ENCODE data around the gene MYG1.
"Not testable (repeated sequence)": the region's sequence is repeated elsewhere in the genome, so short reads cannot be mapped to it uniquely, and the experiment has no call there.

MYG1 gene

DNA sequence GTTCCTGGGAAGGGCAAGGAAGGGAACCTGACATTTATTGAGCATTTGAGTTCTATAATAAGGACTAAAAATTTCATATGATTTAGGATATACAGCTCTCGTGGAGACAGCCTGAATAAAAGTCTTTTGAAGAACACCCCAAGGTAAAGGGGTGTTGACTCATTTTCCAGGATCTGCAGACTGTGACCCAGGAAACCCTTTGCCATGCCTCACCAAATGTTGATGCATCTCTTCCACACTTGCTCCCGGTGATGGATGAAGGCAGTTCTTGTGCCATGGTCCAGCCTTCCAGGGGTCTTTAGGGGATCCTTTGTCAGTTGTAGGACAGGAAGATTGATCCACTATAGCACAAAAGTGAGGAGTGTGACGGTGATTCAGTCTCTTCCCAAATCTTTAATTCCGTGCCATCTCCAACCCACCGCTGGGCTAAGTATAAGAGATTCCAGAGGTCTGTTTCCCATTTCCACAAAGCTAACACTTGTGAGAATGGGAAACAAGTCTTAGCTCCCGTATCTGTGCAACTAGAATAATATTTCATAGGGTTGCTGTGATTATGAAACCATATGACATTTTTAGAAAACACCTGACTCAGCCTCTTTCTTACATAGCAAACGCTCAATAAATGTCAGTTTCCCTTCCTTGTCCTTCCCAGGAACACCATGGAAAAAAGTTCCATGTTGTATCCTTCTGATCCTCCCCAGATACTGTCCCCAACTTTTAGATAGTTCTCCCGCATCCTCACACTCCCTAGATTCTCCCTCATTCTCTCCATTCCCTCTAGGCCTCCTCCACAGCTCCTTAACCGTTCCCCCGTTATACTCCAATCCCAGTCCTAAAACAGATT is 21.1 kb downstream of the MYG1 start:
- no peak for DNase-seq
- in situ Hi-C loops (cut with MboI; ENCODE audit: low pct_unique_long_range_greater_than_20kb, low sequenced_read_pairs): no loop called here

DNA sequence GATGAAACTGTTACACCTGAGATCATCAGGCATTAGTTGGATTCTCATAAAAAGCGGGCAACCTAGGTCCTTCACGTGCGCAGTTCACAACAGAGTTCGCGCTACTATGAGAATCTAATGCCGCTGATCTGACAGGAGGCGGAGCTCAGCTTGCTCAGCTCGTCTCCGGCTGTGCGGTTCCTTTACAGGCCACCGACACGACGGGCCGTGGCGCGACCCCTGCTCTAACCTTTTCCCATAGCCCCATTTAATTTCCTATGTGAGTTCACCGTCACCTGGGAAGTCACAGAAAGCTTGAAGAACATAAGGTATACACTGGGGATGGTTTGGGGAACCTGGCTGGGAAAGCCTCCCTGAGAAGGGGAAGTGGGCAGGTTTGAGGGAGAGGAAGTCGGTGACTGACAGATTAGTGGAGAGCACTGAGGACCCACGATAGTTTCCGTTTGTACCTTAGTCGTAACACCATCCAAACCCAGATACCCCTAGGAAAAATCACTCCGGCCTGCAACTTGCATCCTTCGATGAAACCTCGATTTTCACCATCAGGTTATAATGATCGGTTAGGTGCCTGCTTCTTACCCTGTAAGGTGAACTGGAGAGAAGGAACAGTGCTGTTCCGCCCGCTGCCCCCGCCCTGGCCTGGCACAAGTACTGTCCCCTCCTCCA is 24.8 kb downstream of the MYG1 start:
- in situ Hi-C loops (cut with MboI; ENCODE audit: low pct_unique_long_range_greater_than_20kb, low sequenced_read_pairs): no loop called here
- DNase-seq: peak; percentile 87

DNA sequence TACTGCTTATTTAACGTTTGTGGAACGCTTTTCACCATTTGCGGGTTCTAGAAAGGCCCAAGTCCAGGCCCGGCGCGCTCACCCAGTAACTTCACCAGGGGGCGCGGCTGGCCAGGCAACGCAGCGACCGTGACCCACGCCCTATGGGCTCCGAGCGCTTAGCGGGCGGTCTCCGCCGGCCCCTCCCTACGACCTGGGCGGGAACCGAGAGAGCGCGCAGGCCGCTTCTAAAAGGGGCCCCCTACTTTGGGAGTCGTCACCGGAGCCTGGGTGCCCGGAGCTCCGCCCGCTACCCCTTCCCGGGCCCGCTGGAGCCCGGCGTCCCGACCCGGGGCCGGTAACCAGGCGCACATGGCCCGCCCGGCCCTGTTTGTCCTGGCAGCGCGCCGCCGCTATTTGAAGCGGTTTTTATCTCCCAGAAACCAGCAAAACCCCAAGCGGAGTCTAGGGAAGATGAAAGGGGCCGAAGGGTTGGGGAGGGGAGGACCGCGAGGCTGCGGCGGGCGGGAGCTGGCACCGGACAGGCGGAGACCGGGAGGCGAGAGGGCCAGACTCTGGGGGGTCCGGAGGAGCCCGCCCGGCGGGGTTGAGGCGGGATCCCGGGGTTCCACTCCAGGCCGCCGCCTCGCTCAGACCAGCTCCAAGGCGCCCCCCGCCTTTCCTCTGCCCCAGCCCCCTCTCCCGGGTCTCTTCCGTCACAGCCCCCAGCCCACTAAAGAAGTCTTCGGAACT is 25.4 kb downstream of the MYG1 start:
- in situ Hi-C loops (cut with MboI; ENCODE audit: low pct_unique_long_range_greater_than_20kb, low sequenced_read_pairs): no loop called here
- DNase-seq: peak; percentile 89

DNA sequence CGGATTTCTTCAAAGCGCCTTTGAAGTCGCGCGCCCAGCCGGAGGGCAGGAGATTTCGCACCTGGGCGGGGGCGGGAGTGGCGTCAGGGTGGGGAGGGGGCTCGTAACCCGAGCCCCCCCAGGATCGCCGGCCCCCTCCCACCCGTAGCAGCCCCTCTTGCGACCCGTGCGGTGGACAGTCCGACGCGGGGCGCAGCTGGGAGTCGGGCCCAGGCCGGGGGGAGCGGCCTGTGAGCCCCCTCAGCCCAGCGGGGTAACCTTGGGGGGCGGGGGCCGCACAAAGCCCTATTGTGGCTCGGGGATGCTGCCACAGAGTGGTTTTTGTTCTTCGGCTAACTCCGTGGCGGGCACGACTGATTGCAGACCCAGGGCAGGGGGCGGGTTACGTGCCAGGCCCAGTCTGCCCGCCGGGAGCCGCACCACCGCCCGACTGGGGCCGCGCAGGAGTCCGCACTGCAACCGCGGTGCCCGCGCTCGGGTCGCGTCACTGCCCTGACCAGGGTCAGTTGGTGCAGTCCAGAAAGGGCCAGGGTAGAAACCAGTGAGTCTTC is 26.1 kb downstream of the MYG1 start:
- in situ Hi-C loops (cut with MboI; ENCODE audit: low pct_unique_long_range_greater_than_20kb, low sequenced_read_pairs): no loop called here
- no peak for DNase-seq

DNA sequence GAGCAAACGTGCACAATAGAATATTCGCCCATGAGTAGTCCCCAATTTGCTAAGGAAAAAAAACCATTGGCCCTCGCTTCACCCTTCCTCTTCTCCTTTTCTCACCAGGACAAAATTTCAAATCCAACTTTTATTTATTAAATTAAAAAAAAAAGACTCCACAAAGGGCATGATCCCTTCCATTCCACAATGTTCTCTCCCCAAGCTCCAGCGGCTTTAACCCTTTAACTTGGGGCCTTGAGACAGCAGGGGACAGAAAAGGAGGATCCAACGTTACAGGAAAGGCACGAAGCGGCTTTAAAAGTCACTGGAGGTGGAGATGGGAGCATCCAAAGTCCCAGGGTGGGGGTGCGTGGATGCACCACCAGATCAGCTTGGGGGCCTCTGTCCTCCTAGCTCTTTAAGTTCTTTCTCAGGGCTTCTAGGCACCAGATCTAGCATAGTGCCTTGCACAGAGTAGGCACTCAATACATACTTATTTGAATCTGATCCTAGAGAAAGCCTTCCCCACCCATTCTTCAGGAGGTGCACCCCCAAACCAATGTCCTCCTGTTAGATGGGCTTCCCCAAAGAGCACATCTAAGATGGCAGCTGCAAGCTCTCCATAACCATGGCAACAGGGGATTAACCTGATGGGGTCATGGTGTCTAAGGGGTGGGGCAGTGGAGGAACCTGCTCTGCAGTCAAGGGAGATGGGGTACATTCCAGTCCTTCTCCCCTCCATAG is 27.1 kb downstream of the MYG1 start:
- no peak for DNase-seq
- in situ Hi-C loops (cut with MboI; ENCODE audit: low pct_unique_long_range_greater_than_20kb, low sequenced_read_pairs): no loop called here

DNA sequence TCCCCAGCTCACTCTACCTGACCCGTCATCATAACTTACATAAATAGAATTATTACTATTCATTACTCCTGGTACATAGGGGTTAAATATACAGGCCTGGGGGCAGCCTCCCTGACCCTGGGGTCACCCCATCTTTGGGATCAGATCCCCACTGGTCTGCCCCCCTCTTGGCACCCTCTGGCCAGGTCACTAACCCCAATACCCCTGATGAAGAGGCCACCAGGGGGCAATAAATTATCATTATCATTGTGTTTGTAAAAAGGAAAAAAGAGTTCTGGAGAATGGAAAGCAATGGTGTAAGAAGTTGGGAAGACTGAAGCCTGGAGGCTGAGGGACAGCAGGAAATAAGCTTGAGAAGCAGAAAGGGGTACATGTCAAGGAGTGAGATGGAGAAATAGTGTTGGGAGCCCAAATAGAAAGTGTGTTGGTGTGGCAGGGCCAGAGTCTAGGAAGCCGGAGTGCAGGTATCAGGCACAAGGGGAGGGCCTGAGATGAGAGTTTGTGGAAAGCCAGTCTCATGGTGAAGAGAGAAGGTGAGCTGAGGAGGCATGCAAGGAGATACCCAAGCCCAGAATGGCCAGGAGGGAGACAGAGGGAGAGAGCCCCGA is 28.0 kb downstream of the MYG1 start:
- DNase-seq: peak; percentile 49
- in situ Hi-C loops (cut with MboI; ENCODE audit: low pct_unique_long_range_greater_than_20kb, low sequenced_read_pairs): no loop called here

DNA sequence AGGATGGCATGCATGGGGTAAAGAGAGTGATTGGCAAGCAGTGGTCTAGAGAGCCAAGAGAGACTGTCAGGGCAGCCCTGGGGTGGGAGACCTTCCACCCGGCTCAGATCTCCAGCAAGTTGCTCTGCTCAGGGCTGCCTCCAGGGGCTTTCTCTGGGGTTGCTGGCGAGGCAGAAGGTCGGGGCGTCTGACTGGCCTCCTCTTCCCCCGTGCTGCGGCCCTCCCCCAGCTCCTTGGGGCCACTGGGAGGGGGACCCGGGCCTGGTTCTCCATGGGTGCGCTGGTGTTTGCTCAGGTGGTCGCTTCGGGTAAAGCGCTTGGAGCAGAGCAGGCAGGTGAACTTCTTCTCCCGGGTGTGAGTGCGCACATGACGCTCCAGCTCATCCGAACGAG is 28.5 kb downstream of the MYG1 start:
- in situ Hi-C loops (cut with MboI; ENCODE audit: low pct_unique_long_range_greater_than_20kb, low sequenced_read_pairs): no loop called here
- DNase-seq: no peak

DNA sequence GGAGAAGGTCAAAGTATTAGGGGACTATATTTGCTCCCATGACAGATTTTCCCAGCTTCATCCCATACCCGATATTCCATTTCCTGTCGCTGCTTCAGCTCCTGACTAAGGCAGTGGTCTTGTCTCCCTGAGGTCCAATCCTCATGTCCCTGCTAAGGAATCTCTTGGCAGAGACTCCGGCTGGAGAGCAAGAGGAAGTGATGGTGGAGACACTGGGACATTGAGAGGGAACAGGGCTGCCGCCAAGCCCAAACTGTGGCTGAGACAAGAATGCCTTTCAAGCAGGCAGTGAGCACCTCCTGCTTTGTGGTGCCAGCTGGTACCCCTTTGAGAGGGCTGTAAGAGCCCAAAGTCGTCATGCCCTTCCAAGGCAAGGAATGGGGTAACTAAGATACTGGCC is 31.2 kb downstream of the MYG1 start:
- no peak for DNase-seq
- in situ Hi-C loops (cut with MboI; ENCODE audit: low pct_unique_long_range_greater_than_20kb, low sequenced_read_pairs): no loop called here

DNA sequence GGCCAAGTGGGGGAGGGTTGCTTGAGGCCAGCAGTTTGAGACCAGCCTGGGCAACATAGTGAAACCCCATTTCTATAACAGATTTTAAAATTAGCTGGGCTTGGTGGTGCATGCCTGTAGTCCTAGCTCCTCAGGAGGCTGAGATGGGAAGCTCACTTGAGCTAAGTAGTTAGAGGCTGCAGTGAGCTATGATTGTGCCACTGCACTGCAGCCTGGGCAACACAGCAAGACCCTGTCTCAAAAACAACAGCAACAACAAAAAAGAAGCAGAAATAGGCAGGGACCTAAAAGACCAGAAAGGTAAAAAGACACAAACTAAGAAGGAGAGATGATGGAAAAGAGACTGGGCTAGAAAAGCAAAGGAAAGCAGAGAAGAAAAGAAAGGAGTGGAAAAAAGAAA is 32.8 kb downstream of the MYG1 start:
- in situ Hi-C loops (cut with MboI; ENCODE audit: low pct_unique_long_range_greater_than_20kb, low sequenced_read_pairs): not testable (repeated sequence)

DNA sequence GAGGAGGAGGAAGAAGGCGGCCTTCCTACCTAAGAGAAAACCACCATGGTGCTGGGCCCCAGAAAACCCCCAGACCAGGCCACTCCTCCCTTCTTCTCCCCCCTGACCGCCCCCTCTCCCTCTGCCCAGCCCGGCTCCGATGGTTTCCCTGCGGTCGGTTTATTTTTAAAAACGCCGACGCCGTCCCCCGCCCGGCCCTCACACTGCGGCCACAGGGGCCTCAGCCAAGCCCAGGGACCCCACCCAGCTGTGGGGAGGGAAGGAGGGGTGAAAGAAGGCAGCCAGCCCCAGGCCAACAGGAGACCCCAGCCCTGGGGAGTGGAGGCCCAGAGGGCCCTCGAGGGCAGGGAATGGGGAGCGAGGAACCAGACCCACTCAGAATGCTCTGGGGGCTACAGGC is 33.2 kb downstream of the MYG1 start:
- DNase-seq: no peak
- in situ Hi-C loops (cut with MboI; ENCODE audit: low pct_unique_long_range_greater_than_20kb, low sequenced_read_pairs): no loop called here

More for the DNA sequence above, 32.8 kb downstream of the MYG1 start:
- not testable (repeated sequence) for DNase-seq

DNA sequence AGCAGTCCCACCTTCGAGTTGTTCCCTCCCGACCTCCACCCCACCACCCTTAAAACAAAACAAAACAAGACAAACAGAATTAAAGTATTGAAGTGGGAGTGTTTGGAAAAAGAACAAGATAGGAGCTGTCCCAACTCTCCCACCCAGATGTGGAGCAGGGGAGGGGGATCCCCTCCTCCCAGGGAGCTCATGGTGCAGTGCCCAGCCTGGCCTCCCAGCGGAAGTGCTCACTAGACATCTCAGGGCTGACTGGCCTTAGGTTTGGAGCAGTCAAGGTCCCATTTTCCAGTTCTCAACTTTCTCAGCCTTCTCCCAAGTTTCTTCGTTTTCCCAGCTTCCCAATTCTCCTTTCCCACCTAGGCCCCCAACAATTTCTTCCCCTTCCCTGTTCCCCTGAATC is 33.8 kb downstream of the MYG1 start:
- in situ Hi-C loops (cut with MboI; ENCODE audit: low pct_unique_long_range_greater_than_20kb, low sequenced_read_pairs): no loop called here
- no peak for DNase-seq

DNA sequence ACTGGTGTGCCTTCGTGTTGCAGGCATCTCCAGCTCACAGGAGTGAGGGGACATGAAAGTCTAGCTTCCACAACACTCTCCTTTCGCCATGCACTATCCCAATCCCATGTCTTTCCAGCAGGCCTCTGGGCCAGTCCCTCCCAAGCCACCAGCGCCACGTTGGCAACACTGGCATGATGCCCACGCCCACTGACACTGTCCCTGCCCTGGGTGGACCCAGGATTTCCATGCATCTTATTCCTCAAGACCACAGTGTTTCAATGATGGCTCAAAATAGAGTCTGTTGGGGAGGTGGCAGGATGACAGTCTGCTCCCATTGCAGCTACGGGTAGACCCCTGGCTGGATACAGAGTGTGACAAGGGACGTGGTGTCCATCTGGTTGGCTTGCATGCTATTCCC is 34.4 kb downstream of the MYG1 start:
- in situ Hi-C loops (cut with MboI; ENCODE audit: low pct_unique_long_range_greater_than_20kb, low sequenced_read_pairs): no loop called here
- no peak for DNase-seq

DNA sequence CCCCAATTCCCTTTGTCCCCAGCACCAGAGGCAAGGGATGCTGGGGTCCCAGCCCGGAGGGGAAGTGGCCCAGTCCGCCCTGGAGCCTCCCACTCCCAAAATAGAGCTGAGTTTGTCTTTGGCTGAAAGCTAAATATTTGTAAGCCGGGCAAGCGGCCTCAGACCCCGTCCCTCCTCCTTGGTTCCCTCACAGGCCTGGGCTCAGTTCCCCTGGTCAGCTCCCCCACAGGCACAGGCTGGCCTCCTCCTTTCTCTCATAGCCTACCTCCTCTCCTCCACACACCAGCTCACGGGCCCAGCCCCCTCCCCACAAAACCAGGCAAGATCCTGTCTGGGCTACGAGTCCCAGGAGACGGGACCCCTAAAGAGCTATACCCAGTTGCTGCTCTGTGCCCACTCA is 35.3 kb downstream of the MYG1 start:
- DNase-seq: no peak
- in situ Hi-C loops (cut with MboI; ENCODE audit: low pct_unique_long_range_greater_than_20kb, low sequenced_read_pairs): no loop called here

DNA sequence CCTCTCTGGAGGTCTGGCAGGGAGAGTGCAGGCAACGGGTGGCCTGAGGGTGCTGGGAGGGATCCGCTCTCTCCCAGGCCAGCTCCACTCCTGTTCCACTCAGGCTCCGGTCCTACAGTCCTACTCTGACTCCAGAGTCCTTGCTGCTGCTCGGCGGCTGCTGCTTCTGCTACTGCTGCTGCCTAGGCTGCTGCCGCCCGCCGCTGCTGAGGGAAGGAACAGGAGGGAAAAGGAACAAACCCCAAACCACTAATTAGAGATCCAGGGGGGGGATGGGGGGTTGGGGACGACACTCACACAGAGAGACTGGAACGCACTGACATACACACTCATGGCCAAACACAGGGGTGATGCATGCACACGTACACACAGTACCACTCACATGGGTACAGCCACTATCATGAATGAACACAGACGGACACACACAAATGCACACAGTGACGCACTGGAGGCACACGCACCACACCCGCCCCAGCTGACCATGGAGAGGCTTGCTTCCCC is 36.7 kb downstream of the MYG1 start, which contains the start of gene SP7:
Gene SP7 (minus strand): TSS at position 174 of the 501 bp plus-strand sequence. CDS start 708 bp downstream, outside the sequence.
- peak; percentile 87 for DNase-seq

DNA sequence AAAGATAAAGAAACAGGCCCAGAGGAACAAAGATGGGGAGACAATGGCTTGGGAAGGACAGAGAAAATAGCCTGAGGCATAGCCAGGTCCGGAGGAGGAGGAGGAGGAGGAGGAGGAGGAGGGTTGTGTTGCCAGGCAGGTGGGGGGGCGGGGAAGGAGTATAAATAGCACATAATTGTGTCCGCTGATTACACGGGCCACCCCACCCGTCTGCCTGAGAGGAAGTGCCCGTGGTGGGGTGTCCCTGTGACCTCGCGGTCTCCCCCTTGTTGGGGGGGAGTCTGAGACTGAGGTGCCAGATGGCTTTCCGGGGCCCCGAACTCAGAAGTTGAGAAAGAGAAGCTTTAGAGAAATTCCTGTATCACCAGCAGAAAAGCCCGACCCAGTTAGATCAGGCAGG is 38.5 kb downstream of the MYG1 start:
- DNase-seq: no peak
- in situ Hi-C loops (cut with MboI; ENCODE audit: low pct_unique_long_range_greater_than_20kb, low sequenced_read_pairs): no loop called here

More for the DNA sequence above, 36.7 kb downstream of the MYG1 start, which contains the start of gene SP7:
- in situ Hi-C loops (cut with MboI; ENCODE audit: low pct_unique_long_range_greater_than_20kb, low sequenced_read_pairs): no loop called here

DNA sequence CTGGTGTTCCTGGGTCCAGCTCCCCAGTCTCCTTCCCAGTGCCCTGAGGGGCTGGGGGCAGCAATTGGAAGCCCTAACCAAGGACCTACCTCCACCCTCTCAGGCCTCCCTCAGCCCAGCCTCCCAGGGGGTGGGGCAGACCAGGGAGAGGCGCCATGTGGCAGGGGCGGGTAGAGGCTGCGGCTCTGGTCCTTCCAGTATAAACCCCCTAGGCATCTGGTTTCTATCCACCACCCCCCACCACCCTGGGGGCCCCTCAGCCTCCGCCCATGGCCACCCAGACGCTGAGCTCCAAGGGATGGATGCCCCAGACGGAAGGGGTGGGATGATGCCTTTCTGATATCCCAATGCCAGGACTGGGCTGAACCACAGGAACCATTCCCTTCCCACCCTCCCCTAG is 39.4 kb downstream of the MYG1 start:
- no peak for DNase-seq
- in situ Hi-C loops (cut with MboI; ENCODE audit: low pct_unique_long_range_greater_than_20kb, low sequenced_read_pairs): no loop called here

DNA sequence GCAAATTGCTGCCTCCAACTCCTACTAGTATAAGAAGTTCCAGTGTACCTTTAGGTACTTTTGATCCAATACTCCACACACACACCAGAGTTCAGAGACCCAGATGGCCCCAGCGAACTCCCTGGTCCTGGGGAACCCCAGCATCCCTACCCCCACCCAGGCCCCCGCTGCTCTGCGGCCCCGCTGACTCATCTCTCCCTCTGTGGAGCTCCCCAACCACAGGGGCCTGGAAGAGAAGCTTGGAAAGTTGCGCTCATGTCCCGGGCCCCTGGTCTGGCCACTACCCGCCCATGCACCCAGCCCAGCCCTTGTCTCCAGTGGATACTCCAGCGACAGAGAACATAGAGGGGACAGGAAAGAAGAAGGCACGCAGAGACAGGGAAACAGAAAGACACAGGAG is 40.9 kb downstream of the MYG1 start:
- in situ Hi-C loops (cut with MboI; ENCODE audit: low pct_unique_long_range_greater_than_20kb, low sequenced_read_pairs): no loop called here
- DNase-seq: no peak

DNA sequence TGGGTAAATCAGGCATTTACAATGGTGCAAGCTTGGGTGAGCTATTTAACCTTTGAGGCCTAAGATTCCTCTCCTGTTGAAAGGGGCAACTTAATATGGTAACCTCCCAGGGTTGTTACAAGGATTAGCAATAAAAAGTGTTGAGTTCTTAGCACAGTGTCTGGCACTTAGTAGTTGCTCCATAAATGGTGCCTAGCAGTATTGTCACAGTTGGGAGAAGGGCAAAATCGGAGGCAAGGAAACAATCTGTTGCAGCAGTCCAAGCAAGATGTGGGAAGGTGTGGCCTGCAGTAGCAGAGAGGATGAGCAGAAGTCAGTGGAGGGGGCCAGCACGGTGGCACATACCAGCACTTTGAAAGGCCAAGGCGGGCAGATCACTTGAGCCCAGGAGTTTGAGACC is 44.0 kb downstream of the MYG1 start:
- no peak for DNase-seq
- in situ Hi-C loops (cut with MboI; ENCODE audit: low pct_unique_long_range_greater_than_20kb, low sequenced_read_pairs): no loop called here

Measured in KBM-7 (cell line).